ENCODE data around the gene MYOD1. TPM values are rescaled to one million over a fixed set of nuclear protein-coding genes. Genes with fewer than 3 reads are reported as not detected.

The MYOD1 gene
- total and polyA plus RNA-seq, 2 of the 13 experiments (the other 11 are each of a cell fraction or from before 2014, with no cell fraction given), result not detected

DNA sequence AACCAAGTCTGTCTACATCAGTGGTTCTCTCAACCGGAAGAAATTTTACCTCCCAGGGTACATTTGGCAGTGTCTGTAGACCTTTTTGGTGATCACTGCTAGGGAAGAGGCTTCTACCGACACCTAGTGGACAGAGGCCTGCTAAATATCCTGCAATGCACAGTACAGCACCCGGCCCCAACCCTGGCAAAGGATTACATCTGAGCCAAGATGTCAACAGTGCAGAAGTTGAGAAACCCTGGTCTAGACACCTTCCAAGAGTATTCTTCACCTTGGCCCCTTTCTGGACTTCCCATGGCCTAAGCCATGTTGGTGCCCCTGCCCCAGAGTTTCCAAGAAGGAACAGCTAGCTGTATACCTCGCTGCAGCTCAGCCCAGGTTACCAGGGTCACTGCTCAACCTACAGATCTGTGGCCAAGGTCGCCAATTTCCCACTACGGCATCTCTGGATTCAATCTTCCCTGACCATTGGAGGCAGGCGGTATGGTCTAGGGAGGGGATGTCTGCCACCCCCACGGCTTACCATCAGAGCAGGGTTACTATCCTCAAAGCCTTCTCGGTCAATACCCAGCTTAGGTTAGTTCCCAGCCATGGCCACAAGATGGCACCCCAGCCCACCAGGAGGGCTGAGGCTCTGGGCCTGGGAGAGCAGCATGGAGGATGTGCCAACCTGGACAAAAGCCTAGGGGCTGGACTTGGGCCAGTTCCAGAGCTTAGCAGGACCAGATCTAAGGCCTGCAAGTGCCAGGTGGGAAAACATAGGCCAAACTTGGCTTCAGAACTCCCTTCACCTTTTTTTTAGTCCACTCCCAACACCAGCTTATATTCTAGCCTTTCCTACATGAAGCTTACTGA is 11.5 kb downstream of the MYOD1 start (continued):
- TF ChIP-seq, protein P1, sequence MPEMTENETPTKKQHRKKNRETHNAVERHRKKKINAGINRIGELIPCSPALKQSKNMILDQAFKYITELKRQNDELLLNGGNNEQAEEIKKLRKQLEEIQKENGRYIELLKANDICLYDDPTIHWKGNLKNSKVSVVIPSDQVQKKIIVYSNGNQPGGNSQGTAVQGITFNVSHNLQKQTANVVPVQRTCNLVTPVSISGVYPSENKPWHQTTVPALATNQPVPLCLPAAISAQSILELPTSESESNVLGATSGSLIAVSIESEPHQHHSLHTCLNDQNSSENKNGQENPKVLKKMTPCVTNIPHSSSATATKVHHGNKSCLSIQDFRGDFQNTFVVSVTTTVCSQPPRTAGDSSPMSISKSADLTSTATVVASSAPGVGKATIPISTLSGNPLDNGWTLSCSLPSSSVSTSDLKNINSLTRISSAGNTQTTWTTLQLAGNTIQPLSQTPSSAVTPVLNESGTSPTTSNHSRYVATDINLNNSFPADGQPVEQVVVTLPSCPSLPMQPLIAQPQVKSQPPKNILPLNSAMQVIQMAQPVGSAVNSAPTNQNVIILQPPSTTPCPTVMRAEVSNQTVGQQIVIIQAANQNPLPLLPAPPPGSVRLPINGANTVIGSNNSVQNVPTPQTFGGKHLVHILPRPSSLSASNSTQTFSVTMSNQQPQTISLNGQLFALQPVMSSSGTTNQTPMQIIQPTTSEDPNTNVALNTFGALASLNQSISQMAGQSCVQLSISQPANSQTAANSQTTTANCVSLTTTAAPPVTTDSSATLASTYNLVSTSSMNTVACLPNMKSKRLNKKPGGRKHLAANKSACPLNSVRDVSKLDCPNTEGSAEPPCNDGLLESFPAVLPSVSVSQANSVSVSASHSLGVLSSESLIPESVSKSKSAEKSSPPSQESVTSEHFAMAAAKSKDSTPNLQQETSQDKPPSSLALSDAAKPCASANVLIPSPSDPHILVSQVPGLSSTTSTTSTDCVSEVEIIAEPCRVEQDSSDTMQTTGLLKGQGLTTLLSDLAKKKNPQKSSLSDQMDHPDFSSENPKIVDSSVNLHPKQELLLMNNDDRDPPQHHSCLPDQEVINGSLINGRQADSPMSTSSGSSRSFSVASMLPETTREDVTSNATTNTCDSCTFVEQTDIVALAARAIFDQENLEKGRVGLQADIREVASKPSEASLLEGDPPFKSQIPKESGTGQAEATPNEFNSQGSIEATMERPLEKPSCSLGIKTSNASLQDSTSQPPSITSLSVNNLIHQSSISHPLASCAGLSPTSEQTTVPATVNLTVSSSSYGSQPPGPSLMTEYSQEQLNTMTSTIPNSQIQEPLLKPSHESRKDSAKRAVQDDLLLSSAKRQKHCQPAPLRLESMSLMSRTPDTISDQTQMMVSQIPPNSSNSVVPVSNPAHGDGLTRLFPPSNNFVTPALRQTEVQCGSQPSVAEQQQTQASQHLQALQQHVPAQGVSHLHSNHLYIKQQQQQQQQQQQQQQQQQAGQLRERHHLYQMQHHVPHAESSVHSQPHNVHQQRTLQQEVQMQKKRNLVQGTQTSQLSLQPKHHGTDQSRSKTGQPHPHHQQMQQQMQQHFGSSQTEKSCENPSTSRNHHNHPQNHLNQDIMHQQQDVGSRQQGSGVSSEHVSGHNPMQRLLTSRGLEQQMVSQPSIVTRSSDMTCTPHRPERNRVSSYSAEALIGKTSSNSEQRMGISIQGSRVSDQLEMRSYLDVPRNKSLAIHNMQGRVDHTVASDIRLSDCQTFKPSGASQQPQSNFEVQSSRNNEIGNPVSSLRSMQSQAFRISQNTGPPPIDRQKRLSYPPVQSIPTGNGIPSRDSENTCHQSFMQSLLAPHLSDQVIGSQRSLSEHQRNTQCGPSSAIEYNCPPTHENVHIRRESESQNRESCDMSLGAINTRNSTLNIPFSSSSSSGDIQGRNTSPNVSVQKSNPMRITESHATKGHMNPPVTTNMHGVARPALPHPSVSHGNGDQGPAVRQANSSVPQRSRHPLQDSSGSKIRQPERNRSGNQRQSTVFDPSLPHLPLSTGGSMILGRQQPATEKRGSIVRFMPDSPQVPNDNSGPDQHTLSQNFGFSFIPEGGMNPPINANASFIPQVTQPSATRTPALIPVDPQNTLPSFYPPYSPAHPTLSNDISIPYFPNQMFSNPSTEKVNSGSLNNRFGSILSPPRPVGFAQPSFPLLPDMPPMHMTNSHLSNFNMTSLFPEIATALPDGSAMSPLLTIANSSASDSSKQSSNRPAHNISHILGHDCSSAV (CRISPR knock-in tag; IDR thresholded peaks at IDR 0.05; ENCODE audit: borderline replicate concordance), result no peak
- peak; percentile 92 for TF ChIP-seq STAG1 (CRISPR knock-in tag; IDR thresholded peaks at IDR 0.05)
- TF ChIP-seq CEBPG (CRISPR knock-in tag; IDR thresholded peaks at IDR 0.05), result 0 out of 2 replicates have a peak, but pooled peaks have one; percentile 9
- no peak for TF ChIP-seq RBAK (CRISPR knock-in tag; IDR thresholded peaks at IDR 0.05)
- no peak for TF ChIP-seq FOXA1 (IDR thresholded peaks at IDR 0.05)
- TF ChIP-seq FOXA1 (CRISPR knock-in tag; IDR thresholded peaks at IDR 0.05), result 0 out of 2 replicates have a peak, but pooled peaks have one; percentile 31
- TF ChIP-seq ZFP37 (CRISPR knock-in tag; IDR thresholded peaks at IDR 0.05; ENCODE audit: borderline replicate concordance), result no peak
- TF ChIP-seq TBL1XR1 (IDR thresholded peaks at IDR 0.05; ENCODE audit: borderline replicate concordance, low read length, partially characterized antibody), result no peak
- TF ChIP-seq ARNT (IDR thresholded peaks at IDR 0.05), result no peak
- no peak for TF ChIP-seq NFE2 (CRISPR knock-in tag; IDR thresholded peaks at IDR 0.05)
- TF ChIP-seq, protein P2, sequence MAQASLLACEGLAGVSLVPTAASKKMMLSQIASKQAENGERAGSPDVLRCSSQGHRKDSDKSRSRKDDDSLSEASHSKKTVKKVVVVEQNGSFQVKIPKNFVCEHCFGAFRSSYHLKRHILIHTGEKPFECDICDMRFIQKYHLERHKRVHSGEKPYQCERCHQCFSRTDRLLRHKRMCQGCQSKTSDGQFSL (CRISPR knock-in tag; IDR thresholded peaks at IDR 0.05), result no peak
- TF ChIP-seq, protein P3, sequence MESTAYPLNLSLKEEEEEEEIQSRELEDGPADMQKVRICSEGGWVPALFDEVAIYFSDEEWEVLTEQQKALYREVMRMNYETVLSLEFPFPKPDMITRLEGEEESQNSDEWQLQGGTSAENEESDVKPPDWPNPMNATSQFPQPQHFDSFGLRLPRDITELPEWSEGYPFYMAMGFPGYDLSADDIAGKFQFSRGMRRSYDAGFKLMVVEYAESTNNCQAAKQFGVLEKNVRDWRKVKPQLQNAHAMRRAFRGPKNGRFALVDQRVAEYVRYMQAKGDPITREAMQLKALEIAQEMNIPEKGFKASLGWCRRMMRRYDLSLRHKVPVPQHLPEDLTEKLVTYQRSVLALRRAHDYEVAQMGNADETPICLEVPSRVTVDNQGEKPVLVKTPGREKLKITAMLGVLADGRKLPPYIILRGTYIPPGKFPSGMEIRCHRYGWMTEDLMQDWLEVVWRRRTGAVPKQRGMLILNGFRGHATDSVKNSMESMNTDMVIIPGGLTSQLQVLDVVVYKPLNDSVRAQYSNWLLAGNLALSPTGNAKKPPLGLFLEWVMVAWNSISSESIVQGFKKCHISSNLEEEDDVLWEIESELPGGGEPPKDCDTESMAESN (CRISPR knock-in tag; conservative IDR thresholded peaks at IDR 0.05), result no peak
- 0 out of 2 replicates have a peak, but pooled peaks have one; percentile 55 for TF ChIP-seq ZNF350 (CRISPR knock-in tag; IDR thresholded peaks at IDR 0.05; ENCODE audit: borderline replicate concordance, low read depth)
- TF ChIP-seq RBM22 (optimal IDR thresholded peaks at IDR 0.05; ENCODE audit: low read length), result no peak
- peak; percentile 68 for TF ChIP-seq SMC3 (IDR thresholded peaks at IDR 0.05; ENCODE audit: low read length)
- no peak for TF ChIP-seq ZNF530 (CRISPR knock-in tag; IDR thresholded peaks at IDR 0.05; ENCODE audit: low read depth)
- TF ChIP-seq, protein P4, sequence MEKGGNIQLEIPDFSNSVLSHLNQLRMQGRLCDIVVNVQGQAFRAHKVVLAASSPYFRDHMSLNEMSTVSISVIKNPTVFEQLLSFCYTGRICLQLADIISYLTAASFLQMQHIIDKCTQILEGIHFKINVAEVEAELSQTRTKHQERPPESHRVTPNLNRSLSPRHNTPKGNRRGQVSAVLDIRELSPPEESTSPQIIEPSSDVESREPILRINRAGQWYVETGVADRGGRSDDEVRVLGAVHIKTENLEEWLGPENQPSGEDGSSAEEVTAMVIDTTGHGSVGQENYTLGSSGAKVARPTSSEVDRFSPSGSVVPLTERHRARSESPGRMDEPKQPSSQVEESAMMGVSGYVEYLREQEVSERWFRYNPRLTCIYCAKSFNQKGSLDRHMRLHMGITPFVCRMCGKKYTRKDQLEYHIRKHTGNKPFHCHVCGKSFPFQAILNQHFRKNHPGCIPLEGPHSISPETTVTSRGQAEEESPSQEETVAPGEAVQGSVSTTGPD (CRISPR knock-in tag; IDR thresholded peaks at IDR 0.05), result no peak
